Measurements from ENCODE around the gene MKS1. TPM values are rescaled to one million over a fixed set of nuclear protein-coding genes. Genes with fewer than 3 reads are reported as not detected.

Gene MKS1
- total and polyA plus RNA-seq, 10 of the 15 experiments (the other 5 are each of a cell fraction or from before 2014, with no cell fraction given) = 5.7 to 21.4 (median 13.9) TPM

- TF ChIP-seq REST (IDR thresholded peaks at IDR 0.05; ENCODE audit: low read depth, low read length) (peak; percentile 74), PKNOX1 (IDR thresholded peaks at IDR 0.05) (no peak)
Measured at GRCh38 chr17:58165981-58166380, 53.1 kb downstream of the MKS1 start (continued).

- intact Hi-C loops (cut with micrococcal nuclease; ENCODE audit: unreplicated experiment) (no loop called here), in situ Hi-C loops (cut with MboI) (no loop called here)
- Histone ChIP-seq H3K9me3 (replicated peaks; ENCODE audit: control insufficient read depth, insufficient read depth, low read length) (no peaks in the 10 kb centered on the region), H3K9ac (ENCODE audit: control insufficient read depth, insufficient read depth, low read length) (no peak overlapping the region), H3K36me3 (ENCODE audit: control insufficient read depth in 2 of 2, insufficient read depth in 2 of 2, low read length in 1 of 2) (no peaks in the 10 kb centered on the region), H3K4me3 (no peak overlapping the region), H3K27ac (ENCODE audit: control insufficient read depth, insufficient read depth) (no peak overlapping the region), H3K79me2 (ENCODE audit: control insufficient read depth, insufficient read depth, low read length) (no peaks in the 10 kb centered on the region), H3K27me3 (replicated peaks in 1 of 2; ENCODE audit: control insufficient read depth in 2 of 2, insufficient read depth in 2 of 2, low read length in 1 of 2) (peaks cover 3 to 9% of the 10 kb centered on the region in 2 experiments; a peak in 3 of 4 replicates), H4K20me1 (ENCODE audit: control insufficient read depth, insufficient read depth) (no peaks in the 10 kb centered on the region), H2AFZ (ENCODE audit: control insufficient read depth, low read depth, low read length) (no peak overlapping the region), H3K4me2 (ENCODE audit: control insufficient read depth, insufficient read depth) (no peak overlapping the region), H3K4me1 (ENCODE audit: control insufficient read depth, insufficient read depth, low read length) (no peaks in the 10 kb centered on the region)
- DNase-seq (ENCODE audit: low read depth, low spot score) = no peak
- ChIA-PET CTCF (no interaction called here), RAD21 (ENCODE audit: unreplicated experiment) (no interaction called here), SMC1A (ENCODE audit: uncharacterized antibody, unreplicated experiment) (no interaction called here), POLR2A (no interaction called here)
- no peak for FAIRE-seq
- TF ChIP-seq ATF2 (IDR thresholded peaks at IDR 0.05; ENCODE audit: low read length) = no peak
- TF ChIP-seq HDAC6 (IDR thresholded peaks at IDR 0.05; ENCODE audit: unreplicated experiment) = no peak
- 6% methylated on average over 3 of the region's 3 CpGs for WGBS (ENCODE audit: insufficient coverage, insufficient replicate concordance, low lambda C conversion rate, missing lambda C conversion rate)
- BruUV-seq (replicated peaks) = no TSS peak
- ATAC-seq = no peak
Measured at GRCh38 chr17:58161566-58161965, 57.5 kb downstream of the MKS1 start.

Data from GM12878 (cell line).